Measurements from ENCODE around the gene EEF1AKMT1.
A peak's percentile ranks its signal among the peaks of the same experiment; 100 is the strongest.

The EEF1AKMT1 gene, protein sequence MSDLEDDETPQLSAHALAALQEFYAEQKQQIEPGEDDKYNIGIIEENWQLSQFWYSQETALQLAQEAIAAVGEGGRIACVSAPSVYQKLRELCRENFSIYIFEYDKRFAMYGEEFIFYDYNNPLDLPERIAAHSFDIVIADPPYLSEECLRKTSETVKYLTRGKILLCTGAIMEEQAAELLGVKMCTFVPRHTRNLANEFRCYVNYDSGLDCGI

DNA sequence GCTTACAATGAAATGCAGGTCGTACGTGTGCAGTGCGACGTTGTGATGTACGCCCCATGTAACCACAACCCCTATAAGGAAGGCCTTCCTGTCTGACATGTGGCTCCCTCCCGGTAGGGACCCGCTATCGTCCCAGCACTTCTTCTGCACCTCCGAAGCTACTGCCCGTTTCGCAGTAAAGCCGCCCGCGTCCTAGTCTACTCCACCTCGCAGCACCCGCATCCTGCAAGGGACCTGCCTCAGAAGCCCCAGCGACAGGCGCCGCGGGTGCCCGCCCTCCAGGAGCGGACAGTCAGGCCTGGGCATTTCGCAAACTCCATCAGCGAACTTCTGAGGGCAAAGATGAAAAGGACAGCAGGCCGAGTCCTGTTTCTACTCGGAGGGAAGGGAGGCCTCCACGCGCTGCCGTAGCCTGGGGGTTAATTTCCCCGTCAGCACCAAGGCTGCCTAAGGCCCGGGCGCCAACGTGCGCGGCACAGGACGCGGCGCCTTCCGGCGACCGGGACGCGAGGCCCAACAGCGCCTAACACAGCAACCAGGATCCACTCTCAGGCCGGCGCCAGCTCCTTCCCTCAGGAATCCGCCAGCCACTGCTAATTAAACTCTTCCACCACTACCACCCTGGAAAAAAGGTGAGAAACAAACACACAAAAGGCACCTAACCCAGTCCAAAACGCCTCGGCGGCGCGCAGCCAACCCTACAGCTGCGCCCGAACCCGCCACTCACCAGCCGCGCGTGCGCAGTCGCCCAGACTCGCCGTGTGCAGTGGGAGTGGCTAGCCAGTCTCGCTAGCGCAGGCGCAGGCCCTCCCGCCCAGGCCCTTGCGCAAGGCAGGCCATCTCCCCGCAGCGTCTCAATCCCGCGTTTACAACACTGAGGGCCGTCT is at the start of gene EEF1AKMT1:
TSS of gene EEF1AKMT1 (minus strand) at position 768 of the 887 bp plus-strand sequence. CDS start 16,363 bp downstream, outside the sequence.
- DNase-seq, result peak; percentile 96

DNA sequence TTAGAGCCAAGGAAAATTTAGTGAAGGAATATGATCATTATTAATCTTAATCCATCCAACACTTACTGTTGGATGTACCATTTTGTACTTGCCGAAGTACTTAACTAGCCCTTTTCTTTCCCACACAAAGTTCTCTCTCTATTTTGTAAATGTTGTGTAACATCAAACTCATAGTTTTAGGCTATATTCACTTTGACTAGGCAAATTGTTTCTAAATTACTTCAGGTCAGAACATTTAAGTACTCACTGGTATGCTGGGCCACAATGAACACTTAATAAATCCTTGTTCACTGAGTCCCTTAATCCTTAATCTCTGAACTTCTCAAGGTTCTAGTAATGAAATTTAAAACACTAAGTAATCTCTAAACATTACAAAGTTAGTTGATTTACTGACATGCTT is 49.3 kb upstream of the EEF1AKMT1 start:
- DNase-seq, result no peak

DNA sequence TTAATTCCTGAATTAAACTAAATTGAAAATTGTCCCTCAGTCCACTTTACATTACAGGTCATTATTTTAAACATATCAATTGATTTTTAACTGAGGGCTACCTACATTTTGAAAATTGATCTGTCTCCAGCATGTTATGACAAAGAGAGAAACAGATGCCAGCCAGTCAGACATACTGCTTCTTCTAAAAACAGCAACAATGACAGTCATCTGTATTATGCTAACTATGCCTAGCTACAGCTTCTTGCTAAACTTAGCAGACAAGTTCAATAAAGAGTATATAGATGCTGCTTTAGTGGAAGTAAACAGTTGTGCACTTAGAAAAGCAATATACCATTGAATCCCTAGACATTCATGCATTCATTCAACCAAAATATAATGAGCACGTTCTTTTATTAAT is 48.6 kb upstream of the EEF1AKMT1 start:
- no peak for DNase-seq

DNA sequence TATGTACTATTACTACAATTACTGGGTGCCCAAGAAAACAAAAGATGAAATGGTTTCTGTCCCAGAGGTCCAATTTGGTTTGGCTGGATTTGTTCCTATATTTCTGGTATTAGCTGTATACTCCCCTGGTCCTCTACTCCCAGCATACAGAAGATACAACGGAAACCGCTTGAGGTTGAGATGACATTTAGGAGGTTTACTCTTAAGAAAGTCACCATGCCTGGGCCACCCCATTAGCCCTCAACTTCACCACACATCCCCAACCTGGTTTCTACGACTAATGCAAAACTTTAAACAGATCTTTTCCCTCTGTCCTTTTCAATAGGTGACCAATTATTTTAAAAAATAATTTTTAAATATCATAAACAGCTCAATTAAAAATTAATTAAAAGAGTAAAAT is 46.0 kb upstream of the EEF1AKMT1 start:
- DNase-seq, result no peak

DNA sequence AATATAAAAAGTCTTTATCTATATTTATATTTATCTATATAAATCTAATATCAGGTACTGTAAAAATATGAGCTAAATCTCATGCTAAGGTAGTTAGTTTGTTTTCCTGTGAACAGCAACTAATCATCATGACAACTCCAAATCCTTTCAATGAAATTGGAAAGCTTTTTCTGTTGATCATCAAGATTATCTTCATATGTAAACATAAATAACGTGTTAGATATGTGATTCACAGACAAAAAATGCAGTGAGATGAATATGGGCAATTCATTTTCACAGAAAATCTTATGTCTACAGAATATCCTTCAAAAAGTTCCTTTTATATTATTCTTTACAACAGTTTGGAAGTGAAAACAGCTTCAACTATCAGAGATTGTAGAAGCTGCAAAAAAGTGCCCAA is 41.7 kb upstream of the EEF1AKMT1 start:
- DNase-seq, result no peak

DNA sequence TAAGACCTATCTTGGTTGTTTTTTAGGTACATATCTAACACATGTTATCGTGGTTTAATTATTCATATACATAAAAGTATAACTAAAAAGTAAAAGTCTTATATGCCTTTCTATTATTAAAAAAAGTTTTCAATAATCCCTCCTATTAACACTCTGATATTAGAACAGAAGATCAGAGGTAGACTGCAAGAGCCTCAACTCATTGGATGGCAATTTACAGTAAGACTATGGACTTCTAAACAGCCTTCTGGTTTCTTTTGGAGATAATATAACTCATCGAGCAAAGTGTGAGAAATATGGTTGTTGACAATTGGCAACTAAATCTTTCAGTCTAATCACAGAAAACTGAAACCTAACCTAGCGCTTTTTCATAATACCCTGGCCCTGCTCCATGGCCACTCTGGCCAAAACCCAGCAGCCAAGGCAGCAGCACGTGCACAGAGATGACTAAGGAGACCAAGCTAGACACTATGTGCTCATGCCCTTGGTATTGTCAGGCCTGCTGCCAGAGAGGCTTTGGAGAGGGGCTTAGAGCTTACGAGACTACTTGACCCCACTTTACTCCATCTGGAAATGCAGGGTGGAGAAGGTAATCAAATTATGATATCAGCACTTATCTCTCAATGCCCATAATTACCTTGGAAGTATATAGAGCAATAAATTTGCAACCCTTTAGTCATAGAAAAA is 40.6 kb upstream of the EEF1AKMT1 start:
- peak; percentile 77 for DNase-seq

DNA sequence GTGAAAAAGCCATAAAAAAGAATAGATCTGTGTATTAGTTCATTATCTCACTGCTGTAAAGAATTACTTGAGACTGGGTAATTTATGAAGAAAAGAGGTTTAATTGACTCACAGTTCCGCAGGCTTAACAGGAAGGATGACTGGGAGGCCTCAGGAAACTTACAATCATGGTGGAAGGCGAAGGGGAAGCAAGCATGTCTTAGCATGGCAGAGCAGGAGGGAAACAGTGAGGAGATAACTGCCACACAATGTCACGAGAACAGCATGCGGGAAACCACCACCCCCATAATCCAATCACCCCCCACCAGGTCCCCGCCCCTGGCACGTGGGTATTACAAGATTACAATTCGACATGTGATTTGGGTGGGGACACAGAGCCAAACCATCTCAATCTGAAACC is 39.1 kb upstream of the EEF1AKMT1 start:
- DNase-seq, result no peak

DNA sequence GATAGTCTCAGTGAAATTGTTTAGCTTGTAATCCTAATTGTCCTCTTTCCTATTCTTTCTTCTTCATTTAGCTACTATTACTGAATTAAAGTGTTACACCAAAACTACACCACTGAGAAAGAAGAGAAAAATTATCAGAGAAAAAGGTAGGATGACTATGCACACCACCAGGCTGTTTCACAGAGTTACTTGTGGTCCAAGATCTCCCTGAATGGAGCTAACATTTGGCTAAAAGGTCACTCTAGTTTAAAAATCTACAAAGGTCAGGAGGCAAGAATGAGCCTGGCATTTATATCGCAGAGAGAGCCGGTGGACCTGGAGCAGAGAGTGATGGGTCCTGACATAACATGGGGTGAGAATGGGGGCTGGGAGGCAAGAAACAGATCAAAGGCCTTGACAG is 37.0 kb upstream of the EEF1AKMT1 start:
- DNase-seq, result no peak

DNA sequence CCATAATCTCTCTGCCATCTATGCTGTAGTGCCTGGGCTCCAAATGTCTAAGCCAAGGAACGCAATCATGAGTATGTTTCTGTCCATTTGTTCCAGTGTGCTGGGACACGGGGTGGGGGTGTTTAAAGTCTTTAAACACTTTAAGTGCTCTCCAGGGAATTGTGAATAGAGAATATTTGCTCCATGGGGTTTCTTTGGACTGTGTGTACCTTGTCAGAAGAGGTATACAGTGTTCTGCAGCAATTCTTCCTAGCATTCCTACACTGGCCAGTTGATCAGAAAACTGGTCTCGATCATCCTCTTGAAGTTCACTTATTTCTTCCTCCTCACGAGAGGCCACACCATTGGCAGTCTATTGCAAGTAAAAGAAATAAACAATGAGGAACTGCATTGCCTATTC is 35.1 kb upstream of the EEF1AKMT1 start:
- DNase-seq, result no peak

DNA sequence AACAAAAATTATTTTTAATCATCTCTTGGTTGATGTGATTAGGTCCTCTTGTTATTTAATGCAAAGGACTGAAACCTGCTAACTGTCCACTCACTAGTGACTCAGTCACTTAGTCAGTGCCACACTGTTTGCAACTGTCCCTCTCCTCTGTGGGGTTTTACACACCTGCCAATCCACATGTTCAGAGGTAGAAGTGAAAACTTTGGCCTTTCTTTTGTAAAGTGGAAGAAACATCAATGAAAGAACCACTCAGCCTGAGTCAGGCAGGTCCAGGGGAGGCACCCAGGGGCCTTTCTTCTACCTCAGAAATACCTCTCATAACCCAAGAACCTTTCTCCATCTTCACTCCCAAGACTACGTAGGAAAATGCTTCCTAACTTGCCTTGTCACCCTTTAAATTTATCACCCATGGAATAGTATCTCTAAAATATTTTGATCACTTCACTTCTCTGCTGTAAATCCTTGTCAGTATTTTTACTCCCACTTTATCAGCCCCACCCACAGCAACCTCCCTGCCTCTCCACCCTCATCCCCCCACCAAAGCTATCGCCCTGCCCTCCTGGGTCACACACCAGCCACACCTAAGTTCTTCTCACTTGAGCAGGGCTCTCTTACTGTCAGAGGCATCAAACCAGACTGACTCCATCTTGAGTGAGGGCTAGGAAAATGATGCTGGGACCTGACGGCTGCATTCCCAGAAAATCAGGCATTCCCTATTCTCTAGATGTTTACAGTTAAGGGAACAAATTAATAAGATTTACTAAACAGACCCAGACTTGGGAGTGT is 29.6 kb upstream of the EEF1AKMT1 start:
- DNase-seq, result no peak

DNA sequence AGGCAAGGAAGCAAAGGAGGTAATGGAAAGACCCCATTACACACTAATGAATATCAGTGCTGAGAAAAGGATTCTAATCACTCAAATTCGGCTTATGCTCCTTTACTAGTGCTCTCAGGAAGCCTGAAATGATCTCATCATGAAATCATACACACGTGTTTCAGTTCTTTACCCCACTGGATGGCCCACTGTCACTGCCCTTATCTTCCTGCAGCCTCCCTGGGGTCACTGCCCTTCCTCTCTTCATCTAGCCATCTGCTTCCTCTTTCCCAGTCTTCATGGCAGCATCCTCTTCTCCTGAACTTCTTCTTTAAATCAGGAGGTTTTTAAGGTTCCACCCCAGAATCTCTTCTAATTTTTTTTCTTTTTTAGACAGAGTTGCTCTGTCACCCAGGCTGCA is 27.9 kb upstream of the EEF1AKMT1 start:
- DNase-seq, result no peak

DNA sequence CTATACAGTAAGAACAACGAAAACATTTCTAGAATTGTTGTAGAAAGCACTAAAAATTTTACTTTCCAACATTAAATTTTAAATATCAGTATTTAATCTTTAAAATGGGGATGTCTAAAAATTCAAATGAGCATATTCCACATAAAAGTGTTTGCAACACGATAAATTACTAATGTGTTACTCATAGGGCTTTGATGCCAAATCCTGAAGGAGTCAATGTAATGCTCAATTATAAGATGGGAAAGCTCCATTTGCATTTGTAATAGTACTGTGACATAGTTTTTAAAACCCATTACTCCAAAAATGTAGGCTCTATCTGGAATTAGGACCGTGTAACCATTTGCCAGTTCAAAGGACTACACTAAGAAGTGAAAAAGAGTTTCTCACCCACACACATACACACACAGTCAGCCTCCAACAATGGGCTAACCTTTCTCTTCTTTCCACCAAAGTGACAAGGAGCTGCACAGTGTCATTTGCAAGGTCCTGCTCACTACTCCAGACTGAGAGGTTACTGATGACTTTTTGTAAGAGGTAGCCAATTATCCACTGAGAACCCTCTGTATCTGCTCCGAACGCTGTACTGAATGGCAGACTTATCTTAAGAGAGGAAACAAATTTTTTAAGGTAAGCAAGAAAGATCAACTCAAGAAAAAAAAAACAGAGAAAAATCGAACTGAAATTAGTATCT is 26.1 kb upstream of the EEF1AKMT1 start:
- no peak for DNase-seq

DNA sequence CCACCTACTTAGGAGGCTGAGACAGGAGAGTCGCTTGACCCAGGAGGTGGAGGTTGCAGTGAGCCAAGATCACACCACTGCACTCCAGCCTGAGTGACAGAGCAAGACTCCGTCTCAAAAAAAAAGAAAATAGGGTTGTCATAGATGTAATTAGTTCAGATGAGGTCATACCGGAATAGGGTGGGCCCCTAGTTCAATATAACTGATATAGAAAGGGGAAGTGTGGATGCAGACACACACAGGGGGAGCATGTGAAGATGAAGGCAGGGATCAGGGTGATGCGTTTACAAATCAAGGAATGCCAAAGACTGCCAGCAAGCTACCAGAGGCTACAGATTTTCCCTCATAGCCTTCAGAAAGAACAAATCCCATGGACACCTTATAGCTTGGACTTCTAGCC is 24.3 kb upstream of the EEF1AKMT1 start:
- DNase-seq, result no peak

DNA sequence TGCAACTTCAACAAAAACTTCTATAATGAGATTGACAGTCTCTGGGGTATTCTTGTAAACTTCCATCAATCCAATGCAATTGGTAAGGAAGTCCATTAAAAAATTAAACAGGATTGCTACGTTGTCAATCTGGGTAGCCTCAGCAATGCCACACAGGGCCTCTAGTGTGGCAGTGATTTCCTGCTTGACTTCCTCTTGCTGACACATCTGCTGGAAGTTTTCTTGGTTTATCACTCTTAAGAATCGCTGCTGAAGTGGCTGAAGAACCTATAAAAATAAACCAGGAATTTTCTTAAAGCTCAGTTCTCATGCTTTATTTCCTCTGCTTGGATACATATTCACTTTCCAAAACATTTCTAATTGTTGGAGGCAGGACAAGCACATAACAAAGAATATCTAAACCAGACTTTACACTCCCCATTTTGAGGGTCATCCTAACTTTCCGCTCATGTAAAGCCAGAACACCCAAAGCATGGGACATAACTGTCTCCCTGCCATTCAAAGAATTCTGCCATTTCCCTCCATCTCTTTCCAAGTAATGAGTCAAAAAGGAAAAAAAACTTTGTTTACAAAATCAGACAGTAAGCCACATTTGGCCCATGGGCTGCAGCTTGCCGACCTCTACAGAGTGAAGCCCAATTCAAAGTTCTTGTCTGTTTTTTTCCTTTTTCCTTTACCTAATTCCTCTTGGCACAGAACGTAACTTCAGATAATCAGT is 23.2 kb upstream of the EEF1AKMT1 start:
- no peak for DNase-seq

DNA sequence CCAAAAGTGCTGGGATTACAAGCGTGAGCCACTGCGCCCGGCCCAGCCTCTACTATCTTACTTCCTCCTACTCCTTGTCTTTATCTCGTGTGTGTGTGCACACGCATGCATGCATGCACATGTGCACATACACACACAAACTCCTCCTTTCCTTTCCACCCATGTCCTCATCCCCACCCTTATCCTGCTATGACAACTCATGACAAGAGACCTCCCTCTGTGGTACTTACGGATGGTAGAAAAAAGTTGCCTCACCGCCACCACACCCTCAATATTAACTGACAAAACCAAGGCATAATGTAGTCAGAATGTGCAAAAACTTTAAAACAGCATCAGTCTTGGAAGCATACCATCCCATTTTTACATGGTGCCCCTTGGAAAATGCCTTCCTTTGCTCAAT is 15.9 kb upstream of the EEF1AKMT1 start:
- no peak for DNase-seq

DNA sequence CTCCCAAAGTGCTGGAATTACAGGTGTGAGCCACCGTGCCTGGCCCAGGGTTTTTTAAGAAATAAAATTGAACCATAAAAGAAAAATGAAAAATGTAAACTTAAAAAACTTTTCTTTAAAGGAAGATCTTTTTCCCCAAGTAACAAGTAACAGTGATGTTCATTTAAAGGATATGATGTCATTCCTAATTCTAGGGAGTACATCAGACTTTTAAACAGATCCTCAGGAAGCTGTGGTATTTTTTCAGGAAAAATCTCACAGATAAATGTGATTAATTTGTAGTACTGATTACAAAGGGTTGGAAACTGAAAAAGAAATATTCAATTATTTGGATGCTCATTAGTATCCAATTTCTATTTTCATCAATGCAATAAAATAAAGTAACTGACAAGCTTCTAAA is 14.6 kb upstream of the EEF1AKMT1 start:
- DNase-seq, result no peak

DNA sequence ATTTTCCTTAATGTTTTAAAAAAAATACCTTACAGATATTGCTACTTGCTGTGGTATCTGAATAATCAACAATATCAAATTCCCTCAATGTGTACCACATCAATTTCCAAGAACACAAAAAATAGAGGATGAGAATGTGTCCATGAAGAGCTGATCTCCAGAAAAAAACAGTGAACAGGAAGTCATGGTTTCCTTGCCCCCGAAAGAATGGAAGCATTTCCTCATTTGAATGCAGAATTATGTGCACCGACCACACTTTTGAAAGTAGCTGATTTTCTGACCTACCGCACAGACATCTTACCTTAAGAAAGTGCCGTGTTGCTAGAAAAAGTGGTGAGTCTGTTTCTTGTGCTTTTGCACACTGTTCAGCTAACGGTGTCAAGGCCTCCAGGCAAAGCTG is 13.4 kb upstream of the EEF1AKMT1 start:
- no peak for DNase-seq

DNA sequence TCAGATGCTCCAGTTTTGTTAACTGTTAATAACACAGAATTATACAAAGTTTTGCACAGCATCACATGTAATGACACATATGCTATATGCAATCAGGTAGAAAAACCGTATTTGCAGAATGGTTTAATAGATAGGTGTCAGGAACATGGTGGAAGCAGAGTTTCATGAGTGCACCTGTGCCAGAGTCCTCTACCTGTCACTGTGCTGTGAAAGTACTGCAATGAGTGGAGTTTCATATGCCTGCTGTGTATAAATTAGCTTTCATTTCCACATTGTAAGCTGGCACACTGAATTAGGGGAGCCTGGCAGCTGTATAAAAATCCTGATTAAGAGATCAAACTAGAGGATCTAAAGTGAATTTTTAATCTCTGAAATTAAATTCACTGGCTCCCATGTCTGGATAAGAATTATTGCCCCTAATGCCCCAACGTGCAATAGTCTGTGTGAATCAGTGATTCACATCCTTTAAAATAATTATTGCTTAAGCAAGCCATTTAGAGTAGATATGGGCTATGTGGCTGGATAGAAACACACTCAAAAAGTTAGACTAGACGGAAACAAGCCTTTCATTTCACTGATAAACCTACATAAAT is 8.5 kb upstream of the EEF1AKMT1 start:
- no peak for DNase-seq

DNA sequence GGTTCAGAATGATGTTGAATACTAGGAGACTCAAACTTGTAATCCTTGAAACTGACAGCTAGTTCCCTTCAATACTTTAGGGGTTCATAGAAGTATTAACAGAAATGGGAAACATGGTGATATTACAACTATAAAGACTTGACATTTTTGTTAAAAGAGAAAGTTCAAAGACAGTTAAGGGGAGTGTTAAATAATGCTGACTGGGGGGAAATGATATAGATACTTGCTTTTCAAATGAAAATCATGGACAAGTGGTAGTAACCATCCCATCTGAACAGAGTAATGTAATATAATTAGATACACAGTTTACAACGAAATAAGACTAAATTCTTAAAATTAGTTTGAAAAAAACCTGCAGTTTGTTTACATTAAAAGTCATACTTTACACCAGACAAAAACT is 6.6 kb upstream of the EEF1AKMT1 start:
- no peak for DNase-seq

DNA sequence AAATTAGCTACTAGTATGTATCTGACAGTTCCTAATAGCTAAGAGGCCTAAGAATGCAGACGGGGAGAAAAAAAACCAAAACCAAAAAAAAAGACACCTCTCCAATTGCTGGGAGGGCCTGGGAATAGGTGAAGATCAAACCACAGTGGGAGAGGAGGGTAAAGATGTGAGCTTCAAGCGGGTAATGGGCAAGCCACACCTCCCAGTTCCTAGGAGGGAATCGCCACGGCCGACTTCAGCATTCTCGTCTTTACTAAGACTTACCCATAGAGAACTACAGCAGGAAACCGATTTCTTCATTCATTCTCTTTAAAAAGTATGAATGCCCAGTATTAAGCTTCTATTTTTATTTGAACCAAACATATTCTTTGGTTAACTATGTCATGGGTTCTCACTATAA is 5.6 kb upstream of the EEF1AKMT1 start:
- DNase-seq, result no peak

DNA sequence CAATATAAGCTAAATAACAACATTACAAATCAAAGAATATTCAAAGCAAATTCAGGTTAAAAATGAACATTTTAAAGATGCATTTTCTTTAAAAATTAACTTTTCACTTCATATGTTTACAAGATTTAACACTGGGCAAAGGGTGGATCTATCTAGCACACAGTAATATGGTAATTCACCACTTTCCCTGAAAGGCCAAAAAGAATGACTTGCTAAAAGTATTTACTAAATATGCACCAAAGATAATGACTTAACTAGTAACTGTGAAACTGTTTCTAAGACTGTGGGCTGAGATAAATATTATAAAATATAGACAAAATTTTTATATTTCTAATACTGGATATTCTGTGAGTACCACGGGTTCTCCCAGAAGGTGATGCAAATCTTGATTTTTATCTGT is 4.5 kb upstream of the EEF1AKMT1 start:
- DNase-seq, result no peak

All from right hindlimb (tissue), 1 donor.